HL-60/S4 (cell line): ENCODE data around the gene PKP4.

Experiments
- in situ Hi-C: fragments of 300-500 bp; cut with MboI; formaldehyde crosslinking; loops from 2 replicates; pipeline ENCODE4 v1.14.3; 2022; ENCODE audit warnings: low sequenced_read_pairs

The PKP4 gene

GRCh38 chr2:158580760-158581159 lies 124.0 kb downstream of the PKP4 start:
- in situ Hi-C loops: no loop called here

- in situ Hi-C loops: no loop called here
Observed at GRCh38 chr2:158582670-158583069, 125.9 kb downstream of the PKP4 start.

- in situ Hi-C loops: no loop called here
Observed at GRCh38 chr2:158583923-158584322, 127.2 kb downstream of the PKP4 start.

- in situ Hi-C loops: no loop called here
Observed at GRCh38 chr2:158586491-158586890, 129.7 kb downstream of the PKP4 start.

- in situ Hi-C loops: no loop called here
Observed at GRCh38 chr2:158589303-158589702, 132.6 kb downstream of the PKP4 start.

GRCh38 chr2:158598862-158599517 lies 142.2 kb downstream of the PKP4 start:
- in situ Hi-C loops: no loop called here

GRCh38 chr2:158599609-158600008 lies 142.9 kb downstream of the PKP4 start:
- in situ Hi-C loops: no loop called here

- in situ Hi-C loops: no loop called here
Observed at GRCh38 chr2:158600155-158600802, 143.5 kb downstream of the PKP4 start.

- in situ Hi-C loops: no loop called here
Observed at GRCh38 chr2:158602027-158602426, 145.3 kb downstream of the PKP4 start.

- in situ Hi-C loops: no loop called here
Observed at GRCh38 chr2:158603205-158603604, 146.5 kb downstream of the PKP4 start.

- in situ Hi-C loops: no loop called here
Observed at GRCh38 chr2:158603986-158604385, 147.2 kb downstream of the PKP4 start.

- in situ Hi-C loops: no loop called here
Observed at GRCh38 chr2:158610059-158610458, 153.3 kb downstream of the PKP4 start.

GRCh38 chr2:158616480-158617000 lies 159.8 kb downstream of the PKP4 start:
- in situ Hi-C loops: no loop called here

- in situ Hi-C loops: no loop called here
Observed at GRCh38 chr2:158618891-158619490, 162.2 kb downstream of the PKP4 start.

- in situ Hi-C loops: no loop called here
Observed at GRCh38 chr2:158619496-158619895, 162.7 kb downstream of the PKP4 start.

GRCh38 chr2:158620656-158621055 lies 163.9 kb downstream of the PKP4 start:
- in situ Hi-C loops: no loop called here

- in situ Hi-C loops: no loop called here
Observed at GRCh38 chr2:158624071-158624667, 167.4 kb downstream of the PKP4 start.

GRCh38 chr2:158624961-158625360 lies 168.2 kb downstream of the PKP4 start:
- in situ Hi-C loops: no loop called here

GRCh38 chr2:158629116-158629515 lies 172.4 kb downstream of the PKP4 start:
- in situ Hi-C loops: no loop called here

- in situ Hi-C loops: no loop called here
Observed at GRCh38 chr2:158633261-158633660, 176.5 kb downstream of the PKP4 start.

- in situ Hi-C loops: no loop called here
Observed at GRCh38 chr2:158634627-158635026, 177.9 kb downstream of the PKP4 start.
